ENCODE results near the gene SPANXN4.

Gene SPANXN4

GRCh38 chrX:143047511-143047910 is 21.8 kb downstream of the SPANXN4 start:
- no peak for TF ChIP-seq CTCF (IDR thresholded peaks at IDR 0.05; ENCODE audit: insufficient read depth, low read length, poor library complexity, severe bottlenecking)
- H3K36me3 ChIP-seq (ENCODE audit: control insufficient read depth, insufficient read depth, low read length), result no peaks in the 10 kb centered on the region
- no peaks in the 10 kb centered on the region for H3K27me3 ChIP-seq (replicated peaks; ENCODE audit: control insufficient read depth, insufficient read depth, low read length)
- DNase-seq (ENCODE audit: extremely low read depth, insufficient read length), result no peak
- H3K4me3 ChIP-seq (replicated peaks; ENCODE audit: low read depth, low read length), result no peak overlapping the region

- H3K27me3 ChIP-seq (replicated peaks; ENCODE audit: control insufficient read depth, insufficient read depth, low read length), result no peaks in the 10 kb centered on the region
- no peak for TF ChIP-seq CTCF (IDR thresholded peaks at IDR 0.05; ENCODE audit: insufficient read depth, low read length, poor library complexity, severe bottlenecking)
- H3K4me3 ChIP-seq (replicated peaks; ENCODE audit: low read depth, low read length), result no peak overlapping the region
- no peak for DNase-seq (ENCODE audit: extremely low read depth, insufficient read length)
- no peaks in the 10 kb centered on the region for H3K36me3 ChIP-seq (ENCODE audit: control insufficient read depth, insufficient read depth, low read length)
Observed at GRCh38 chrX:143058120-143058519, 32.4 kb downstream of the SPANXN4 start.

GRCh38 chrX:143081231-143081630 is 55.5 kb downstream of the SPANXN4 start:
- no peak for TF ChIP-seq CTCF (IDR thresholded peaks at IDR 0.05; ENCODE audit: insufficient read depth, low read length, poor library complexity, severe bottlenecking)
- Histone ChIP-seq H3K36me3 (ENCODE audit: control insufficient read depth, insufficient read depth, low read length) (no peaks in the 10 kb centered on the region), H3K27me3 (replicated peaks; ENCODE audit: control insufficient read depth, insufficient read depth, low read length) (no peaks in the 10 kb centered on the region), H3K4me3 (replicated peaks; ENCODE audit: low read depth, low read length) (no peak overlapping the region)
- DNase-seq (ENCODE audit: extremely low read depth, insufficient read length), result peak; percentile 9

GRCh38 chrX:143082537-143082936 is 56.8 kb downstream of the SPANXN4 start:
- no peak for TF ChIP-seq CTCF (IDR thresholded peaks at IDR 0.05; ENCODE audit: insufficient read depth, low read length, poor library complexity, severe bottlenecking)
- Histone ChIP-seq H3K27me3 (replicated peaks; ENCODE audit: control insufficient read depth, insufficient read depth, low read length) (no peaks in the 10 kb centered on the region), H3K36me3 (ENCODE audit: control insufficient read depth, insufficient read depth, low read length) (no peaks in the 10 kb centered on the region), H3K4me3 (replicated peaks; ENCODE audit: low read depth, low read length) (no peak overlapping the region)
- DNase-seq (ENCODE audit: extremely low read depth, insufficient read length), result no peak
